HepG2 (cell line): ENCODE data around the gene HDAC10. TPM values are rescaled to one million over a fixed set of nuclear protein-coding genes. Genes with fewer than 3 reads are reported as not detected.
A peak's percentile ranks its signal among the peaks of the same experiment; 100 is the strongest.

Experiments used
- ATAC-seq: fragments of 200-7000 bp; cut with Tn5 transposase; 3 replicates; pipeline ENCODE4 v1.9.1; 2020; ENCODE audit warnings: mild to moderate bottlenecking, moderate library complexity
- BruUV-seq: library from RNA; stranded (reverse); fragments of 400-500 nt; replicated peaks from 2 replicates; lab custom pipeline; 2021; lab: Mats Ljungman, UMichigan
- CTCF ChIA-PET: fragments of 300-600 bp; formaldehyde crosslinking; extraction: SDS; loops from one replicate; lab custom pipeline; 2021; ENCODE audit warnings: low total read pairs, inconsistent platforms, low intra/inter-chr PET ratio; lab: Yijun Ruan, JAX
- POLR2A ChIA-PET: fragments of 350-600 bp; sonication (Branson Sonifier 250); formaldehyde crosslinking; loops from one replicate; lab custom pipeline; 2020; ENCODE audit warnings: antibody characterized with exemption, inconsistent platforms; lab: Yijun Ruan, JAX
- DNase-seq: peaks from one replicate; pipeline ENCODE4 v3.0.0-alpha.2; 2015; ENCODE audit warnings: low spot score
- FAIRE-seq: peaks from 3 replicates; lab custom pipeline; 2011; peaks lifted over from hg19 to GRCh38; lab: Jason Lieb, UNC
- H2AFZ ChIP-seq: one replicate; pipeline ENCODE4 v1.6.1; 2011; ENCODE audit warnings: low read length, inconsistent platforms
- H3K27ac ChIP-seq: fragments of 300-600 bp; 3 replicates; pipeline ENCODE4 v1.8.0; 2011; ENCODE audit warnings: mixed run types, mild to moderate bottlenecking, mixed read lengths, low read length, inconsistent platforms; ENCODE audit not compliant: insufficient read depth; ENCODE audit errors: extremely low read length
- H3K27me3 ChIP-seq, 2 experiments: fragments of 200-600 bp in 1 of 2; 2 replicates in 1 of 2; 3 replicates in 1 of 2; pipeline versions ENCODE4 v1.6.0 to v1.8.0; 2011; ENCODE audit warnings: low read length in 2 of 2, mild to moderate bottlenecking in 2 of 2, moderate library complexity in 2 of 2, inconsistent platforms in 1 of 2; ENCODE audit not compliant: insufficient read depth in 2 of 2, control insufficient read depth in 1 of 2
- H3K36me3 ChIP-seq, 2 experiments: fragments of 200-600 bp in 1 of 2; replicated peaks in 1 of 2; 2 replicates in 1 of 2; 3 replicates in 1 of 2; pipeline versions ENCODE4 v1.5.1 to v1.8.0; 2011; ENCODE audit warnings: low read length in 2 of 2, inconsistent platforms in 1 of 2; ENCODE audit not compliant: insufficient read depth in 2 of 2, control insufficient read depth in 1 of 2
- H3K4me1 ChIP-seq: 2 replicates; pipeline ENCODE4 v1.5.1; 2012; ENCODE audit warnings: low read length, inconsistent platforms; ENCODE audit not compliant: insufficient read depth
- H3K4me2 ChIP-seq: 2 replicates; pipeline ENCODE4 v1.6.0; 2011; ENCODE audit warnings: low read depth, low read length, inconsistent platforms
- H3K4me3 ChIP-seq, 3 experiments: fragments of 200-600 bp in 1 of 3; sonication (generic), shearing (Covaris generic) in 1 of 3; replicated peaks in 1 of 3; 2 replicates each; pipeline ENCODE4 v1.5.1; 2011 to 2016; ENCODE audit warnings: low read length in 3 of 3, inconsistent platforms in 2 of 3, low read depth in 2 of 3, mild to moderate bottlenecking in 2 of 3, control low read depth in 1 of 3, mixed read lengths in 1 of 3; ENCODE audit not compliant: insufficient read depth in 1 of 3
- H3K79me2 ChIP-seq: one replicate; pipeline ENCODE4 v1.6.1; 2011; ENCODE audit warnings: low read length, inconsistent platforms; ENCODE audit not compliant: insufficient read depth
- H3K9ac ChIP-seq: 2 replicates; pipeline ENCODE4 v1.6.0; 2011; ENCODE audit warnings: mild to moderate bottlenecking, low read depth, low read length, inconsistent platforms; ENCODE audit not compliant: insufficient read depth
- H3K9me3 ChIP-seq: 2 replicates; pipeline ENCODE4 v1.5.1; 2012; ENCODE audit warnings: mild to moderate bottlenecking, low read length
- H4K20me1 ChIP-seq: 2 replicates; pipeline ENCODE4 v1.6.0; 2011; ENCODE audit warnings: inconsistent platforms, mild to moderate bottlenecking, low read length, moderate library complexity; ENCODE audit not compliant: insufficient read depth
- ARID4A ChIP-seq: sonication (generic); formaldehyde crosslinking; IDR thresholded peaks from 2 replicates; pipeline ENCODE4 v1.5.0; 2020; ENCODE audit warnings: mild to moderate bottlenecking, missing genetic modification reagents, borderline replicate concordance
- RBFOX2 ChIP-seq: fragments of 200-400 bp; formaldehyde crosslinking; IDR thresholded peaks from 2 replicates; pipeline ENCODE4 v1.6.1; 2017; ENCODE audit warnings: low read depth, mild to moderate bottlenecking, low read length
- RBM22 ChIP-seq: fragments of 200-400 bp; formaldehyde crosslinking; optimal IDR thresholded peaks from 2 replicates; pipeline ENCODE3; 2017; ENCODE audit warnings: mild to moderate bottlenecking, low read length, moderate library complexity
- ZNF207 ChIP-seq: fragments of 450-650 bp; IDR thresholded peaks from 2 replicates; pipeline ENCODE4 v1.6.1; 2016; ENCODE audit warnings: antibody characterized with exemption, borderline replicate concordance
- ZNF598 ChIP-seq: sonication (generic); formaldehyde crosslinking; IDR thresholded peaks from 2 replicates; pipeline ENCODE4 v1.5.1; 2020; ENCODE audit warnings: mild to moderate bottlenecking, missing genetic modification reagents, borderline replicate concordance
- WGBS: methylation state at CpG from one replicate; pipeline ENCODE4 v1.1.6; 2017; ENCODE audit warnings: low lambda C conversion rate; 5-methylcytosine and 5-hydroxymethylcytosine counted together
- in situ Hi-C: cut with HindIII; loops from 2 replicates; pipeline ENCODE4 v1.10.0; 2017; ENCODE audit warnings: low pct_unique_long_range_greater_than_20kb; ENCODE audit not compliant: extremely low pct_ligation_motif_present
- intact Hi-C: fragments of 100-400 bp; cut with micrococcal nuclease; formaldehyde crosslinking; loops from one replicate; pipeline ENCODE4 v1.10.0; 2022; ENCODE audit not compliant: unreplicated experiment
- polyA plus RNA-seq, 8 experiments: library from polyadenylated mRNA; depleted of rRNA in 3 of 8; stranded (reverse) in 7 of 8; unstranded in 1 of 8; fragments of >200 nt; fragmentation: Illumina TruSeq in 4 of 8; extraction: Trizol in 4 of 8; gene quantifications; 2 replicates each; pipeline versions ENCODE4 v1.2.1 to v1.2.3, GENCODE V29; 2011 to 2016; ENCODE audit warnings: low read depth in 4 of 8, missing spikeins in 1 of 8, mixed read lengths in 1 of 8; ENCODE audit not compliant: insufficient read depth in 1 of 8
- total RNA-seq, 5 experiments: library from RNA; depleted of rRNA; stranded (reverse); fragments of >200 nt; fragmentation: Illumina TruSeq; extraction: Trizol; gene quantifications; 2 replicates each; pipeline ENCODE4 v1.2.3, GENCODE V29; 2016; ENCODE audit warnings: low read depth in 1 of 5

HDAC10 gene
- total and polyA plus RNA-seq, 2 of the 13 experiments (the other 11 are each of a cell fraction or from before 2014, with no cell fraction given): 13.9 to 14.9 TPM

- intact Hi-C loops: no loop called here
- Histone ChIP-seq H3K4me1 (peaks cover 9% of the 10 kb centered on the region), H3K4me3 (no peak overlapping the region), H3K79me2 (peaks cover 26% of the 10 kb centered on the region), H3K27me3 (no peaks in the 10 kb centered on the region), H2AFZ (no peak overlapping the region), H3K9ac (no peak overlapping the region), H3K4me2 (no peak overlapping the region), H3K27ac (no peak overlapping the region), H4K20me1 (peaks cover 4% of the 10 kb centered on the region; the same call in 1 of the 2 replicates)
- ChIA-PET POLR2A (no interaction called here), CTCF (no interaction called here)
- DNase-seq (no peak), FAIRE-seq (no peak)
- no TSS peak for BruUV-seq
- TF ChIP-seq ZNF598 (CRISPR knock-in tag) (no peak), RBM22 (peak; percentile 42), ARID4A (CRISPR knock-in tag) (no peak), ZNF207 (no peak), RBFOX2 (peak; percentile 42; the same call in 1 of the 2 replicates)
- TF ChIP-seq, all 625 proteins: peak for 2
- 98% methylated on average over 10 of the region's 31 CpGs for WGBS
- Histone ChIP-seq H3K9me3 (no peaks in the 10 kb centered on the region), H3K36me3 (peaks cover 23 to 37% of the 10 kb centered on the region in 2 experiments; a peak in 4 of 5 replicates)
- in situ Hi-C loops: no loop called here
- ATAC-seq: no peak
These were observed 36.7 kb upstream of the HDAC10 start for GRCh38 chr22:50287731-50288130.
